D721Med (cell line): ENCODE results near the gene CHST13.

Experiments used
- DNase-seq: peaks from one replicate; pipeline ENCODE4 v3.0.0; 2011; ENCODE audit warnings: low spot score; ENCODE audit not compliant: insufficient read length
- FAIRE-seq: peaks from 2 replicates; lab custom pipeline; 2011; peaks lifted over from hg19 to GRCh38; lab: Jason Lieb, UNC
- TF ChIP-seq, protein P1 (sequence below): IDR thresholded peaks from 2 replicates; pipeline ENCODE4 v1.5.1; 2012; ENCODE audit warnings: mild to moderate bottlenecking, control low read depth; ENCODE audit not compliant: insufficient read depth; ENCODE audit errors: missing control alignments

The CHST13 gene

DNA sequence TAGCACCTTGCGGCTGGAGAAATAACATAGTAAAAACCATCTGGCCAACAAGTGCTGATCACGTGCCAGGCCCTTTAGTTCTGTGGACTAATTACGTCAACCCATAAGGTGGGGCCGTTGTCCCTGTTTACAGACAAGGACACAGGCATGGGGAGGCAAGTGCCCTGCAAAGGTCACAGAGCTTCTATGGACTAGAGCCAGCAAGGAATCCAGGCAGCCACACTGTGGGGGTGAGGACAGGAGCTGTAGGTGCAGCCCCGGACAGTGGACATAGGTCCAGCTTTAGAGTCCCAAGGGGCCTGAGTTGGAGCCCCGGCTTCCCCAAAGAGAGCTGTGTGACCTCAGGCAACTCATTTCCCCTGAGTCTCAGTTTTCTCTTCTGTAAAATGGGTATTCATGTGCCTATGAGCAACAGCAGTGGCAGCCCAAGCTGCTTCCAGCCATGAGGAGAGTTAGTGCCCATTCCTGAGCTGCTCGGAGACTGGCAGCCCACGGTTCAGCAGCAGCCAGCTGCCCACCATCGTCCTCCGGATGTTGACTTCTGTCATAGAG, 13.9 kb downstream of the CHST13 start:
- TF ChIP-seq, protein P1, sequence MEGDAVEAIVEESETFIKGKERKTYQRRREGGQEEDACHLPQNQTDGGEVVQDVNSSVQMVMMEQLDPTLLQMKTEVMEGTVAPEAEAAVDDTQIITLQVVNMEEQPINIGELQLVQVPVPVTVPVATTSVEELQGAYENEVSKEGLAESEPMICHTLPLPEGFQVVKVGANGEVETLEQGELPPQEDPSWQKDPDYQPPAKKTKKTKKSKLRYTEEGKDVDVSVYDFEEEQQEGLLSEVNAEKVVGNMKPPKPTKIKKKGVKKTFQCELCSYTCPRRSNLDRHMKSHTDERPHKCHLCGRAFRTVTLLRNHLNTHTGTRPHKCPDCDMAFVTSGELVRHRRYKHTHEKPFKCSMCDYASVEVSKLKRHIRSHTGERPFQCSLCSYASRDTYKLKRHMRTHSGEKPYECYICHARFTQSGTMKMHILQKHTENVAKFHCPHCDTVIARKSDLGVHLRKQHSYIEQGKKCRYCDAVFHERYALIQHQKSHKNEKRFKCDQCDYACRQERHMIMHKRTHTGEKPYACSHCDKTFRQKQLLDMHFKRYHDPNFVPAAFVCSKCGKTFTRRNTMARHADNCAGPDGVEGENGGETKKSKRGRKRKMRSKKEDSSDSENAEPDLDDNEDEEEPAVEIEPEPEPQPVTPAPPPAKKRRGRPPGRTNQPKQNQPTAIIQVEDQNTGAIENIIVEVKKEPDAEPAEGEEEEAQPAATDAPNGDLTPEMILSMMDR: no peak
- DNase-seq: no peak
- no peak for FAIRE-seq

GRCh38 chr3:126538316-126538715, 14.4 kb downstream of the CHST13 start:
- FAIRE-seq: no peak
- DNase-seq: no peak
- TF ChIP-seq, protein P1: no peak

GRCh38 chr3:126538966-126539365, 15.0 kb downstream of the CHST13 start:
- DNase-seq: no peak
- FAIRE-seq: no peak
- TF ChIP-seq, protein P1: no peak

DNA sequence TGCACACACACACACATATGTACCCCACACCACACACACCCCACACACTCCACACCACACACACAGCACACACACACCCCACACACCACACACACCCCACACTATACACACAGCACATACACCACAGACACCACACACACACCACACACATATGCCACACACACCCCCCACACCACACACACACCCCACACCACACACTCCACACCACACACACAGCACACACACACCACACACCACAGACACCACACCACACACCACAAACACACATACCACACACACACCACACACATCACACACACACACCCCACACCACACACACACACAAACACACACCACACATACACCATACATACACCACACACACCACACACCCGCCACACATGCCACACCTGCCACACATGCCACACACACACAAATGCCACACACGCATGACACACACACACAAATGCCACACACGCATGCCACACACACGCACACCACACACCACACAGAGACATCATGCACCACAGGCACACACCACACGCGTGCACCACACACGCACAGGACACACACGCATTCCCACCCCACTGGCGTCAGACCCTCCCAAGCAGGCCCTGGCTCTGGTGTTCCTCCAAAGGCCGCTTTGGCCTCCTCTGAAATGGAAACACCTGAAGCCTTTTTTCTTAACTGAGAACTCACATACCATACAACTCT, 15.7 kb downstream of the CHST13 start:
- TF ChIP-seq, protein P1: no peak
- DNase-seq (no peak), FAIRE-seq (no peak)

- DNase-seq (no peak), FAIRE-seq (no peak)
- TF ChIP-seq, protein P1: no peak
These were observed 16.4 kb downstream of the CHST13 start for GRCh38 chr3:126540342-126540849.

DNA sequence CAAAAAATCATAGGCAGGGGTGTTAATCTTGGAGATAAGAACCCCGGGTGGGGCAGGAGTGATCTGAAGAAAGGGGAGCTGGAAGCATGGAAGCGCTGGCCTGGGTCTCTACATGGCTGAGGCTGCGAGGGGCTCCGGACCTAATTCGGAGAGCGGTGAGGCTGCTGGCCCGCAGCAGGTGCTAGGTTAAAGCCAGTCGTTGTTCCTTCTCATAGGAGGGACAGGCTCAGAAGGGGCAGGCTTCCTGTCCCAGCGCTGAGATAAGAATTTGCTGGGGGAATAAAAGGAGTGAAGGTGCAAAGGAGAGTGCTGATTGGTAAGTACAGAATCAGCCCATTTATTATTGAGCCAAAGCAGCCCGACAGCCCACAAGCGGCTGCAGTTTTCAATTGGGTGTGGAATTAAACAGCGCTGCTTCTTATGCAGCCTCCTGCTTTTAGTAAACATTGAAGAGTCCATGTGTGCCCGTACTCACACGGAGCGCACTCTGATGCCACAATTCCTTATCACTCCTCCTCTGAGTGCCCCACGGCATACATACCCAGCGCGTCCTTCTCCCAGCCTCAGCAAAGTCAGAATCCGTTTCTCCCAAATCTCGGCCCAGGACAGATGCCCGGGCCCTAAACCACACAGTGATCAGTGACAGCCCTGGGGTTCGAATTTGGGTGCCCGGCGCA, 17.1 kb downstream of the CHST13 start:
- DNase-seq: no peak
- TF ChIP-seq, protein P1: no peak
- FAIRE-seq: no peak
